Liver (tissue), 3 donors: ENCODE measurements around the gene GGA2.

Source experiments
- EGR1 ChIP-seq, 2 donors: IDR thresholded peaks; 2 replicates each; pipeline ENCODE4 v1.6.1; 2016 to 2018; ENCODE audit warnings: antibody characterized with exemption in 2 of 2, low read depth in 2 of 2
- RAD21 ChIP-seq, 2 donors: IDR thresholded peaks; 2 replicates each; pipeline ENCODE4 v1.6.1; 2016; ENCODE audit warnings: antibody characterized with exemption in 2 of 2, mild to moderate bottlenecking in 2 of 2
- RXRA ChIP-seq, 2 donors: IDR thresholded peaks; 2 replicates each; pipeline ENCODE4 v1.6.1; 2017 to 2018; ENCODE audit warnings: antibody characterized with exemption in 2 of 2, mild to moderate bottlenecking in 1 of 2
- TAF1 ChIP-seq: conservative IDR thresholded peaks from 2 replicates; pipeline ENCODE4 v1.6.1; 2016; ENCODE audit warnings: antibody characterized with exemption, mild to moderate bottlenecking
- TF ChIP-seq, protein P1 (sequence below): fragments of 150-350 bp; IDR thresholded peaks from 2 replicates; pipeline ENCODE4 v1.5.1; 2017; ENCODE audit warnings: improper control_type of control experiment, low read depth, low read length; ENCODE audit not compliant: missing input control
- TF ChIP-seq, protein P2 (sequence below): IDR thresholded peaks from 2 replicates; pipeline ENCODE4 v1.6.1; 2016; ENCODE audit warnings: antibody characterized with exemption
- donor health status: healthy.
- donor health status: healthy.

DNA sequence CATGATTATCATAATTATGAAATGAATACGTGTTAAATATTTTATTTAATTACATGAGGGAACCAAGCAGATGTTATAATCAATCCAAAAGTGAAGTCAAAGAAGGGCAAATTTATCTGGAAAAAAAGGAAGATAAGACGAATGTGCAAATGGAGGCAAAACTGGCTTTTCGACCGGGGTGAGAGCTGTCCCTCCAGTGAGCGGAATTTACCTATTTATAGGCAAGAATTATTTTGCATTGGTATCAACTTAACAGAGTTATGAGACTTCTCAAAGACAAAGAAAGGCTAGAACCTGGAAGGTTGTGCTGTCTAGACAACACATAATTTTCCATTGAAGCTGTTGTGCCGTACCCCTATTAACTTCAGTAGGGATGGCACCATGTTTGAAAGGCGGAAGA is 1.4 kb upstream of the GGA2 start:
- no peak for TF ChIP-seq EGR1 (IDR thresholded peaks at IDR 0.05; ENCODE audit: low read depth in 2 of 2)
- TF ChIP-seq, protein P1, sequence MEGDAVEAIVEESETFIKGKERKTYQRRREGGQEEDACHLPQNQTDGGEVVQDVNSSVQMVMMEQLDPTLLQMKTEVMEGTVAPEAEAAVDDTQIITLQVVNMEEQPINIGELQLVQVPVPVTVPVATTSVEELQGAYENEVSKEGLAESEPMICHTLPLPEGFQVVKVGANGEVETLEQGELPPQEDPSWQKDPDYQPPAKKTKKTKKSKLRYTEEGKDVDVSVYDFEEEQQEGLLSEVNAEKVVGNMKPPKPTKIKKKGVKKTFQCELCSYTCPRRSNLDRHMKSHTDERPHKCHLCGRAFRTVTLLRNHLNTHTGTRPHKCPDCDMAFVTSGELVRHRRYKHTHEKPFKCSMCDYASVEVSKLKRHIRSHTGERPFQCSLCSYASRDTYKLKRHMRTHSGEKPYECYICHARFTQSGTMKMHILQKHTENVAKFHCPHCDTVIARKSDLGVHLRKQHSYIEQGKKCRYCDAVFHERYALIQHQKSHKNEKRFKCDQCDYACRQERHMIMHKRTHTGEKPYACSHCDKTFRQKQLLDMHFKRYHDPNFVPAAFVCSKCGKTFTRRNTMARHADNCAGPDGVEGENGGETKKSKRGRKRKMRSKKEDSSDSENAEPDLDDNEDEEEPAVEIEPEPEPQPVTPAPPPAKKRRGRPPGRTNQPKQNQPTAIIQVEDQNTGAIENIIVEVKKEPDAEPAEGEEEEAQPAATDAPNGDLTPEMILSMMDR, result no peak
- no peak for TF ChIP-seq RAD21 (IDR thresholded peaks at IDR 0.05)
- TF ChIP-seq TAF1, result no peak
- TF ChIP-seq, protein P2, sequence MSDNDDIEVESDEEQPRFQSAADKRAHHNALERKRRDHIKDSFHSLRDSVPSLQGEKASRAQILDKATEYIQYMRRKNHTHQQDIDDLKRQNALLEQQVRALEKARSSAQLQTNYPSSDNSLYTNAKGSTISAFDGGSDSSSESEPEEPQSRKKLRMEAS, result no peak
- no peak for TF ChIP-seq RXRA (IDR thresholded peaks at IDR 0.05)
